ENCODE measurements around the gene ATP8B3. TPM values are rescaled to one million over a fixed set of nuclear protein-coding genes. Genes with fewer than 3 reads are reported as not detected.

The ATP8B3 gene
- total and polyA plus RNA-seq, 9 of the 15 experiments (the other 6 are each of a cell fraction or from before 2014, with no cell fraction given): 1.2 to 12.3 (median 3.8) TPM

- TF ChIP-seq ZNF592 (IDR thresholded peaks at IDR 0.05) (no peak), NELFE (IDR thresholded peaks at IDR 0.05; ENCODE audit: insufficient read depth, insufficient read length) (no peak), LCOR (CRISPR knock-in tag; IDR thresholded peaks at IDR 0.05) (no peak), SMARCA4 (IDR thresholded peaks at IDR 0.05) (no peak), TAF7 (tag; IDR thresholded peaks at IDR 0.05) (no peak), BRD4 (IDR thresholded peaks at IDR 0.05) (no peak), OTX1 (CRISPR knock-in tag; IDR thresholded peaks at IDR 0.05) (peak; percentile 72; the same call in 1 of the 2 replicates), ETV1 (tag; conservative IDR thresholded peaks at IDR 0.05; ENCODE audit: low read depth) (no peak), MYBL2 (IDR thresholded peaks at IDR 0.05; ENCODE audit: low read depth) (no peak; the same call in 1 of the 2 replicates), MYBL2 (CRISPR knock-in tag; IDR thresholded peaks at IDR 0.05; ENCODE audit: borderline replicate concordance) (no peak), ZFPM2 (CRISPR knock-in tag; IDR thresholded peaks at IDR 0.05) (no peak), MED1 (CRISPR knock-in tag; IDR thresholded peaks at IDR 0.05; ENCODE audit: borderline replicate concordance) (no peak), ZSCAN32 (CRISPR knock-in tag; IDR thresholded peaks at IDR 0.05) (no peak), ZNF699 (CRISPR knock-in tag; IDR thresholded peaks at IDR 0.05; ENCODE audit: insufficient replicate concordance) (no peak), HINFP (tag; conservative IDR thresholded peaks at IDR 0.05; ENCODE audit: low read depth) (no peak), GABPB2 (CRISPR knock-in tag; conservative IDR thresholded peaks at IDR 0.05) (no peak)
- TF ChIP-seq, protein P1, sequence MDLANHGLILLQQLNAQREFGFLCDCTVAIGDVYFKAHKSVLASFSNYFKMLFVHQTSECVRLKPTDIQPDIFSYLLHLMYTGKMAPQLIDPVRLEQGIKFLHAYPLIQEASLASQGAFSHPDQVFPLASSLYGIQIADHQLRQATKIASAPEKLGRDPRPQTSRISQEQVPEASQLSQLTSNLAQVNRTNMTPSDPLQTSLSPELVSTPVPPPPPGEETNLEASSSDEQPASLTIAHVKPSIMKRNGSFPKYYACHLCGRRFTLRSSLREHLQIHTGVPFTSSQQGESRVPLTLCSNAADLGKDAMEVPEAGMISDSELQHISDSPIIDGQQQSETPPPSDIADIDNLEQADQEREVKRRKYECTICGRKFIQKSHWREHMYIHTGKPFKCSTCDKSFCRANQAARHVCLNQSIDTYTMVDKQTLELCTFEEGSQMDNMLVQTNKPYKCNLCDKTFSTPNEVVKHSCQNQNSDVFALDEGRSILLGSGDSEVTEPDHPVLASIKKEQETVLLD (IDR thresholded peaks at IDR 0.05): peak; percentile 55; the same call in 1 of the 2 replicates
- TF ChIP-seq, protein P2, sequence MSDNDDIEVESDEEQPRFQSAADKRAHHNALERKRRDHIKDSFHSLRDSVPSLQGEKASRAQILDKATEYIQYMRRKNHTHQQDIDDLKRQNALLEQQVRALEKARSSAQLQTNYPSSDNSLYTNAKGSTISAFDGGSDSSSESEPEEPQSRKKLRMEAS (CRISPR knock-in tag; IDR thresholded peaks at IDR 0.05): peak; percentile 28; the same call in 1 of the 2 replicates
These were observed 533 bp upstream of the ATP8B3 start (continued) for GRCh38 chr19:1812426-1813191.
